Measurements from ENCODE around the gene AIMP1.
"Not testable (repeated sequence)": the region's sequence is repeated elsewhere in the genome, so short reads cannot be mapped to it uniquely, and the experiment has no call there.

The AIMP1 gene

GRCh38 chr4:106347167-106347566 lies 30.8 kb downstream of the AIMP1 start:
- DNase-seq (ENCODE audit: low read depth in 2 of 2): no peak

DNA sequence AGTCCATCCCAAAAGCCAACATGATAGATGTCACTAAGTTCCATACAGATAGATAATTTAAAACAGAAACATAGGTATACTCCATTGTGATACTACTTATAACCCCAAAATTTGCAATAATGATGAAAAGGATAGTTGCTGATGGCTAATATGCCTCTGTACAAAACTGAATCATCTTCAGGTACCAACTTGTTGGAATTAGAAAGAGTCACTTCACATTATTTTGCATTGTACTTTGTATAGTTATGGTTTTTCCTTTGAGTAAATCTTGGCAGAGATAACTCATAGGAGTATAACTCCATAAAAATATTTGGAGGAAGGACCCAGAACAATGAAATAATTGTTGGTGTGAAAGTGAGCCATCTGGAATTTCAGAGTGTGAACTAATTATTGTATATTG lies 34.7 kb downstream of the AIMP1 start:
- DNase-seq (ENCODE audit: low read depth in 2 of 2): no peak

DNA sequence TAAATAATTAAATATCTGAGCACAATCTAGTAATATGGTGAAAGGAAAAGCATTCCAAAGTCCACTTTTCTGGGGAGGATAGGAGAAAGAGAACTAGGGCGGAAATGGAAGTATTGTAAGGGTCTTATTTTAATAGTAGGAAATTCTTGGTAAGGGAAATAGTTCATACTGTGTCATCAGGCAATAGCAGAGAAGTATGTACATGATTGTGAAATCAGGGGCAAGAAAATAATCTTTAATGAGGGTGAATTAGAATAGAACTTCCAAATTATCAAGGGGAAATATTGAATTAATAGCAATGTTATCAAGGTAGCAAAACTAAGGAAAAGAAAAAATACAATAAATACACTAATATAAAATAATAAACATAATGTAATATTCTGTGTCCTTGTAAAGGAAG lies 37.4 kb downstream of the AIMP1 start:
- DNase-seq (ENCODE audit: low read depth in 2 of 2): no peak

DNA sequence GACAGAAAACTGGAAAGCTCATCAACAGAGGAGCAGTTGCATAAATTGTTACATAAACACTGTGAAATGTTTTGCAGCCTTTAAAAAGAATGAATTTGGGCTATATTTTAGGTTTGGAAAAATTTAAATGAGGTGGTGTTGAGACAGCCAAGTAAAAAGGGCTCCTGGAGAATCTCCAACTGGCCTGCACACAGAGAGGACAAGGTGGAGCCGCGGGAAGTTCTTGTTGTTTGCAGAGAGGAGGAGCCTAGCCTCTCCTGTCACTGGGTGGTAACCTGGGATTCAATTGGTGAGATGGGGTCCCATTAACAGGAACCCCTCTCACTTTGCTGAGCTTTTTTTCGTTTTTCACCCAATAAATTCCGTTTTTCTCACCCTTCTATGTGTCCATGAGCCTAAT lies 38.8 kb downstream of the AIMP1 start:
- no peak for DNase-seq (ENCODE audit: low read depth in 2 of 2)

DNA sequence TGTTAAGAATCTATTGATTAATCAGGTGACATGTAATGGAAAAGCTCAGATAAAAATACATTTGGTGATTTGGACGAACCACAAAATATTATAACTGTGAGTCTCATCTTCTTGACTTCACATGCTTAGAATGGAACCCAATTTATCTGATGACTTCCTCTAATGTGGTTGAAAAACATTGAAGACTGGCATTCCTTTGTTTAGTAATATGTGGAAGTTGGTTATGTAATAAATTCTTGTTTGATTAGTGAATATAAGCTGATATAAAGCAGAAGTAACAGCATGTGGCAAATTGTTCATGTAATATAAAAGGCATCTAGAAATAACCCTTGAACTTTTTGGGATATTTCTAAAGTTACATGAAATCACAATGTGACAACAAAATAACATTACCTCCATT lies 42.5 kb downstream of the AIMP1 start:
- no peak for DNase-seq (ENCODE audit: low read depth in 2 of 2)

DNA sequence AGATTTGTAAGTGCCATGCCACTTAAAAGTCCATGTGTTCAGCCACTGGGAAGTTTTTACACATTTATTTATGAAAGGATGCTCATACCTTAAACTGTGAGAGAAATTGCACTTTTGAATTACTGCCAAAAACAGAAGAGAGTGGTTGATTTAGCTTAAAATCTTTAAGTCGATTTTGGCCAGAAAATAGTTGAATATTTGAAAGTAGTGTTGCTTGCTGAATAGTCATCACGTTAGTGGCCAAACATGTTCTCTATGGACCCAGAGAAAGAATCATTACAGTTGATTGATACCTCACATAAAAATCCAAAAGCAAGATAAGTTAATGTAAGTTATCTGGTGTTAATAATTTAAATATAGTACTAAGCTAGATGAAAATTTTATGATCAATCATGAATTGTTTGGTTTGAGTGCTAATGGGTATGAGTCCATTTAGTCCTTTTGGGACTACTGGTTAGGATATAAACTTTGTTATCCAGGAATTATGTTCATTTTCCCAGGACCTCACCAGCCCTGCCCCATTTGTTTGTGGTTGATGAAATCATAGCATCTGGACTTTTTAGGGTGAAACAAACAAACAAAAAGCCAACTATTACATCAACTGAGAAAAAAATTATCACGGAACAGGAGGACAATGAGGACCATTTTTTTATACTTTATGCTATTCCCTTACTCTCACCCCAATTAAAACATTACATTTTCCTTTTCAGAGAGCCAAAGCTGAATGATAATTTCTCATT lies 45.9 kb downstream of the AIMP1 start:
- DNase-seq (ENCODE audit: low read depth in 2 of 2): no peak

GRCh38 chr4:106364282-106364681 lies 47.9 kb downstream of the AIMP1 start:
- DNase-seq (ENCODE audit: low read depth in 2 of 2): no peak

DNA sequence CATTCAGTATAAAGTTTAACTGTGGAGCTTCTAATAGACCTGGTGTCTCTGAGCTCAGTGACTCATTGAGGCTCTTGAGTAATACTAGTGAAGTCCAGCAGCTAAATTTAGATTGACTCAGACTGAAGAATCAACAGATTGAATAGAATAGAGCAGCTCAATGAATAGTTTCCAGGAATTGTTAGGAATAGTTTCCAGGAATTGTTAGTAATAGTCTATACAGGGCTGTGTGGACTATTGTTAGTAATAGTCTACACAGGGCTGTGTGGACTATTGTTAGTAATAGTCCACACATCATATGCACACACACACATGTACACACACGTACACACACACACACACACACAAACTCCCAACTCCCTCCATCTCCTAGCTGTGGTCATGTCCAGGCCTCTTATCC lies 49.3 kb downstream of the AIMP1 start:
- DNase-seq (ENCODE audit: low read depth in 2 of 2): no peak

DNA sequence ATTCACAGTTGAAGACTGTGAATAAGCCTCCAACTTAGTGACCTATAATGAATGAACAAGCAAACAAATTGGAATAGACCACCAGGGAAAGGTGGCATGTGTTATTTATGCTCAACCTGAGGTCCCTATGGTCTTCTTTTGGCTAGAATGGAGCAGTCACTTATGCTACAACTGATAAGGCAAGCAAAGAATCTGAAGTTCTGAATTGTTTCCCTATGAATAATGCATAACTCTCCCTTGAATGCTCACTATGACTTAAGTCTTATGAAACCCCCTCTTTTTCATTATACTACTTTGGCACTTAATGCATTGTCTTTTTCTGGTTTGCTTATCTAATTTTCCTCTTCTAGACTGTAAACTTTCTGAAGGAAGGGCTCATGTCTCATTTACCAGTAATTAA lies 49.7 kb downstream of the AIMP1 start:
- DNase-seq (ENCODE audit: low read depth in 2 of 2): no peak

DNA sequence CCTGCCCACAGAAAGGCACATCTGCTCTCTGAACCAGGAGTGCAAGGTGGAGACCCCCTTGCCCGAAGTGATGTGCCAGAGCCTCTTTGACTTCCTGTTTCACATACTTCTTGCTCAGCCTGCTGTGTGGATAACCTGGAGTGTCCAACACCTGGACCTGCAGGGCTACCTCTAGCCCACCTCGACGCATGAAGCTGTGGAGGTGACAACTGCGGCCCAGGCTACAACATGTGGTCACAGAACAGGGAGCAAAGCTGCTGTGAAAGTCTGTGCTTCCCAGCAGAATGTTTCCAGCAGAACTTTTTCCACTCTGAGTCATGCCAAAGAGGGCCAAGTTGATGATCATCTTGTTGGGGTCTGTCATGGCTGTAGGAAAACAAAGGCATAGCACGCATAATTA lies 50.7 kb downstream of the AIMP1 start:
- DNase-seq (ENCODE audit: low read depth in 2 of 2): no peak

DNA sequence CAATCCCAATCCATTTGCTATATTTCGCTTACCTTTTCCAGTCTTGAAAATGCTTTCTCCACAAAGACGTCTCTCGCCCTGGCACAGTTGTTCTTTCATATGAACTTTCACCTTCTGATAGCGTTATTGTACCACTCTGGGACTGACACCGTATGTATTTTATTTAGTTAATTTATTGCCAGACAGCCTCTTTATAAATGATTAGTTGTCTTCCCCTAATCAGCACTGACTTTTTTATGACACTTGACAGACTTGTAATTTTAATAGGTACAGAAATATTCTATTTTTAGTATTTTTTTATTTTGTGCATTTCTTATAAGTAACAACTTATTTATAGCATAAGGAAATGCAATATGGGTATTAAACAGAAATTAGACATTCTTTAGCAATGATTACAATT lies 52.3 kb downstream of the AIMP1 start, which contains the start of gene GIMD1:
Gene GIMD1, minus strand, starts transcription at position 101 of the 400 bp plus-strand sequence. CDS start 1,343 bp downstream, outside the sequence.
- no peak for DNase-seq (ENCODE audit: low read depth in 2 of 2)

DNA sequence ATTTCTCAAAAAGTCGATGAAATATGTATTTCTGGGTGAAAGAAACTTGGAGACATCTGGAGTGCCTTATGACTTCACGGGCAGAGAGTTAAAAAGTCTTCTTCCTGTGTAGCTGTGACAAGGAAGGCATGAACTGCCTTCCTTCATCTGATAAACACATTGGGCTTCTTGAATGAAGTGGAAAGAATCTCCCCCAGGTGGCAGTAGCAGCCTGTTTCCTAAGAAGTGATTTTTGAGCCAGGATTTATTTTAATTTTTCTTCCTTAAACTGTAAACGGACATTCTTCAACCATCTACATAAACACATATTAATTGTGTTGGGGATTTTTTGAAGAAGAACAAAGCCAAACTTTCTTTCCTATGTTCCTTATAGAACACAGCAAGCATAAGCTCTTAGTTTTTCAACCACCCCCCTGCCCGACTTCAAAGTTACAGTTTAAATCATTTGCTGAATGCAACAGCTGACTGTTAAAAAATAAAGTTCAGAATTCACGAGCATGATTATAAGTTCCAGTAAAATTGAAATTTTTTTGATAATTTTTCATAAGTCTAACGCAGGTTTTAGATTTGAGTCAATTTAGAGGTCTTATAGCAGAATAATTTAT lies 53.2 kb downstream of the AIMP1 start:
- DNase-seq (ENCODE audit: low read depth in 2 of 2): no peak

DNA sequence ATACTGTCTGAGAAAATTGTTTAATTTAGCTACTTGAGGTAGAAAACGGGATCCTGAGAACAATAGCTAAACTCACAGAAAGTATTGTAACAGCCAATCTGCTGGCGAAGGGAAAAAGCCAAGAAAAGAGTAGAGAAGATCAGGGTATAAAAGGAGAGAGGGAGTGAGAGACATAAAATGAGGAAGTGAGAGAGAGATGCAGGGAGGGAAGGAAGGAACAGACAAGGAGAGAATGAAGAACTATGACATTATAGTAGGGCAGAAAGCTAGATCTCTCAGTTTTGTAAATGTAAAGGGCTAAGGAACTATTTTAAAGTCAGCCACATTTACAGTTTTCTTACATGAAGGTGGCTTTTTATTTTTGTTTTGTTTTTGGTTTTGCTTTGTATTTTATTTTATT lies 53.9 kb downstream of the AIMP1 start:
- no peak for DNase-seq (ENCODE audit: low read depth in 2 of 2)

DNA sequence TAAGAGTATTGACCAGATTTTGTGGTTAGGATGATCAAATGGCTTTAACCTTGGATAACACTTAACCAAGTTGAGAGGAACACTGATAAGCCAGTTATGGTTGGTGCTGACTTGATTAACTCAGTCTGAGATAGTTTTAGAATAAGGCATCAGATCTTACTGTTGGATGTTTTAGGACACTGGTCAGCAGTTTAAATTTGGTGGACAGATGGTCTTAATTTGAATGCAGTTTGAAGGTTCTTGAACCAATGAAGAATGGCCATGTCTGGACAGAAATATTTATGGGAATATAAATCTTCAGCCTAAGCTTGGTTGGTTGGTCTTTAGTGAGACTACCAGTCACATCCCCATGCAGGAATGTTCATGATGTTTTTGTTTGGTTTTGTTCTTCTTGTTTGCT lies 54.8 kb downstream of the AIMP1 start:
- DNase-seq (ENCODE audit: low read depth in 2 of 2): no peak

DNA sequence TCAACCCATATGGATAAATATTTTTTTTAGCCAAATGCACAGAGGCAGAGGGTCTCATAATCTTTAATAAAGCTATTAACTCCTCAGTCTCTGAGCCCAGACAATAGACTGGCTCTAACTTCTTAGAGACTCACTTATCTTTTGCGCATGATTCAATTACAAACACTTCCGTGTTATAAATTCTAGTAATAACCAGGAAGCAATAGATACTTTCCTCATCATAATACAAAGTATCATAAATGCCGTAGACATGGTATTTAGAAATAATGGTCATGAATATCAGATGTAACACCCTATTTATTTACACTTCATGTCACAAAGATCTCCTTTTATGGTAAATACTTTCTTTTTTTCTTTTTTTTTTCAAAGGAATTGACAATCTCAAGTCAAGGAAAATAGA lies 56.7 kb downstream of the AIMP1 start:
- DNase-seq (ENCODE audit: low read depth in 2 of 2): no peak

- DNase-seq (ENCODE audit: low read depth in 2 of 2): no peak
These were observed 63.8 kb downstream of the AIMP1 start for GRCh38 chr4:106380179-106380578.

- no peak for DNase-seq (ENCODE audit: low read depth in 2 of 2)
These were observed 68.5 kb downstream of the AIMP1 start for GRCh38 chr4:106384878-106385277.

DNA sequence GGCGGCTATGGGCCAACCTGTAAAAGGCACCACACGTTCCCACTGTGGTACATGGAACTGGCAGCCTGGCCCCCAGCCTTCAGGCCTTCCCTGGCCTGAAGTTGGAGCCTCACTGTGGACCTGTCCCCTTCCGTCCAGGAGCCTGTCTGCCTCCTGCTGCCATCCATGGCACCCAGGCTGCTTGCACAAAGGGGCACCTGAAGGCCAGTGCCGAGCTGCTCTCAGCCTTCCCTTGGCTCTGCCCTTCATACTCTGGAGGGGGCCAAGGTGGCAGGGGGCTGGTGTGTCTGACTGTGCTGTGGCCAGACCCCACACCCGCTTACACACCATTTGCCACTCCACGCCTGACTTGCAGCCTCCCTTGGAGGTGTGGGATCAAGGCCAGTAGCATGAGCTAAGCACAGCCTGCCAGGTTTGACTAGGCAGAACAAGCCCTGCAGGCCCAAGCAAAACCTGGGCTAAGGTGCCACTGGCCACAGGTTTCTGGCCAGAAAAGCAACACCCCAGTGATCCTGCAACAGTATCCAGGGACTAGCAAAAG lies 69.6 kb downstream of the AIMP1 start:
- DNase-seq (ENCODE audit: low read depth in 2 of 2): no peak

GRCh38 chr4:106395582-106395981 lies 79.2 kb downstream of the AIMP1 start:
- no peak for DNase-seq (ENCODE audit: low read depth in 2 of 2)

DNA sequence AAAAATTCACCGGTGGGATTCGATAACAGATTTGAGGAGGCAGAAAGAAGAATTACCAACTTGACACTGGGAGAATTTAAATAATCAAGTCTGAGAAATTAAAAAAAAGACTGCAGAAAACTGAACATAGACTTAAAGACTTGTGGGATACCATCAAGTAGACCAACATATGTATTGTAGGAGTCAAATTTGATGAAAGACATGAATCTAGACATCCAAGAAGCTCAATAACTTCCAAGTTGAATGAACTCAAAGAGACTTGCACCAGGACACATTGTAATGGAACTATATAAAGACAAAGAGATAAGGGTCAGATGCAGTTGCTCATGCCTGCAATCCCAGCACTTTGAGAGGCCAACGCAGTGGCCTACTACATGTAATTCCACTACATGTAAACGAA lies 82.5 kb downstream of the AIMP1 start:
- DNase-seq (ENCODE audit: low read depth in 2 of 2): not testable (repeated sequence)
